Activated T-cell treated with anti-CD3 and anti-CD28 coated beads, Interleukin-2, amount 50 U/mL, for 4 hours (primary cell): ENCODE measurements around the gene PRR15. TPM values are rescaled to one million over a fixed set of nuclear protein-coding genes. Genes with fewer than 3 reads are reported as not detected.

Experiments used
- ATAC-seq, 2 donors: fragments of 200-7000 bp; cut with Tn5 transposase; one replicate each; pipeline ENCODE4 v1.10.0; 2021
- DNase-seq: peaks from one replicate; pipeline ENCODE4 v3.0.0-alpha.2; 2020
- H3K27me3 Mint-ChIP-seq: one replicate; pipeline ENCODE4 v1.8.0; 2021; ENCODE audit warnings: low read depth, mixed read lengths
- H3K36me3 Mint-ChIP-seq: one replicate; pipeline ENCODE4 v1.8.0; 2022; ENCODE audit warnings: mixed read lengths; ENCODE audit not compliant: insufficient read depth
- H3K4me1 Mint-ChIP-seq: one replicate; pipeline ENCODE4 v1.8.0; 2021; ENCODE audit warnings: low read depth, mixed read lengths
- H3K4me3 Mint-ChIP-seq: one replicate; pipeline ENCODE4 v1.8.0; 2021; ENCODE audit warnings: mild to moderate bottlenecking, moderate library complexity, mixed read lengths
- H3K9me3 Mint-ChIP-seq: one replicate; pipeline ENCODE4 v1.8.0; 2021; ENCODE audit warnings: mixed read lengths
- total RNA-seq, 3 donors: library from RNA; stranded (reverse); gene quantifications; one replicate each; pipeline ENCODE4 v1.2.1, GENCODE V29; 2021

PRR15 gene
- total RNA-seq, 3 donors from 2014 or later = 0.11 TPM; not detected in 1

GRCh38 chr7:29592866-29593265, 29.2 kb downstream of the PRR15 start:
- peaks cover 5% of the 10 kb centered on the region for H3K9me3 Mint-ChIP-seq
- ATAC-seq = no peak
- no peak for DNase-seq

GRCh38 chr7:29593459-29593858, 29.8 kb downstream of the PRR15 start:
- peaks cover under 1% of the 10 kb centered on the region for H3K27me3 Mint-ChIP-seq
- ATAC-seq = no peak
- DNase-seq = no peak
- H3K4me1 Mint-ChIP-seq = no peaks in the 10 kb centered on the region
- no peak overlapping the region for H3K4me3 Mint-ChIP-seq
- peaks cover 5% of the 10 kb centered on the region for H3K9me3 Mint-ChIP-seq
- no peaks in the 10 kb centered on the region for H3K36me3 Mint-ChIP-seq

More at GRCh38 chr7:29592866-29593265, 29.2 kb downstream of the PRR15 start:
- Mint-ChIP-seq H3K27me3 (no peaks in the 10 kb centered on the region), H3K4me3 (no peak overlapping the region), H3K36me3 (no peaks in the 10 kb centered on the region), H3K4me1 (no peaks in the 10 kb centered on the region)

GRCh38 chr7:29596593-29597178, 33.1 kb downstream of the PRR15 start:
- H3K36me3 Mint-ChIP-seq = no peaks in the 10 kb centered on the region
- no peak overlapping the region for H3K4me3 Mint-ChIP-seq
- H3K9me3 Mint-ChIP-seq = no peaks in the 10 kb centered on the region
- ATAC-seq (no peak), DNase-seq (no peak)
- H3K27me3 Mint-ChIP-seq = peaks cover 13% of the 10 kb centered on the region
- no peaks in the 10 kb centered on the region for H3K4me1 Mint-ChIP-seq

- peaks cover 13% of the 10 kb centered on the region for H3K27me3 Mint-ChIP-seq
- H3K4me3 Mint-ChIP-seq = no peak overlapping the region
- ATAC-seq (no peak), DNase-seq (no peak)
- H3K9me3 Mint-ChIP-seq = no peaks in the 10 kb centered on the region
- no peaks in the 10 kb centered on the region for H3K4me1 Mint-ChIP-seq
- no peaks in the 10 kb centered on the region for H3K36me3 Mint-ChIP-seq
Measured at GRCh38 chr7:29597266-29597665, 33.6 kb downstream of the PRR15 start.

- Mint-ChIP-seq H3K4me1 (no peaks in the 10 kb centered on the region), H3K4me3 (no peak overlapping the region), H3K9me3 (no peaks in the 10 kb centered on the region), H3K27me3 (peaks cover 13% of the 10 kb centered on the region), H3K36me3 (no peaks in the 10 kb centered on the region)
- ATAC-seq (no peak), DNase-seq (no peak)
Measured at GRCh38 chr7:29598137-29598536, 34.5 kb downstream of the PRR15 start.

GRCh38 chr7:29598613-29599012, 35.0 kb downstream of the PRR15 start:
- Mint-ChIP-seq H3K36me3 (no peaks in the 10 kb centered on the region), H3K27me3 (peaks cover 13% of the 10 kb centered on the region), H3K4me3 (no peak overlapping the region), H3K9me3 (no peaks in the 10 kb centered on the region), H3K4me1 (no peaks in the 10 kb centered on the region)
- DNase-seq (no peak), ATAC-seq (no peak)

DNA sequence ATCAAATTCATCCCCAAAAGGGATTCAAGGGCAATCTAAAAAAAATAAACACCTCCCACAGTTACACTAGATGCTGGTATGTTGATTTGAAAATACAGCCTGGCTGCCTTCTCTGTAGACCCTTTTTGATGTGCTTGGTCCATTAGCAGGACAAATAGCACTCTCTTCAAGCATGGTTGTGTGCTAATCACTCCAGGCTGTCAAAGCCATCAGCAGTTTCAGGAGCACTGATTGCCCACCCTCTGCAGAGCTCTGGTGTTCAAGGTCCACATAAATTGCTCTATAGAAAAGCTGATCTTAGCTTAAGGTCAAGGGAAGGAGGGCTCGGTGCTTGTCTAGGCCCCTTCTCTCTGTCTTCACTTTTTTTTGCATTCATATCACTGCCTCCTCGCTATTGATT, 35.4 kb downstream of the PRR15 start:
- Mint-ChIP-seq H3K4me3 (no peak overlapping the region), H3K9me3 (no peaks in the 10 kb centered on the region), H3K27me3 (peaks cover 13% of the 10 kb centered on the region), H3K4me1 (no peaks in the 10 kb centered on the region), H3K36me3 (no peaks in the 10 kb centered on the region)
- ATAC-seq = no peak
- no peak for DNase-seq

- Mint-ChIP-seq H3K4me1 (no peaks in the 10 kb centered on the region), H3K36me3 (no peaks in the 10 kb centered on the region), H3K9me3 (peaks cover 5% of the 10 kb centered on the region), H3K27me3 (peaks cover 13% of the 10 kb centered on the region), H3K4me3 (no peak overlapping the region)
- ATAC-seq (no peak), DNase-seq (no peak)
Measured at GRCh38 chr7:29600661-29601060, 37.0 kb downstream of the PRR15 start.

DNA sequence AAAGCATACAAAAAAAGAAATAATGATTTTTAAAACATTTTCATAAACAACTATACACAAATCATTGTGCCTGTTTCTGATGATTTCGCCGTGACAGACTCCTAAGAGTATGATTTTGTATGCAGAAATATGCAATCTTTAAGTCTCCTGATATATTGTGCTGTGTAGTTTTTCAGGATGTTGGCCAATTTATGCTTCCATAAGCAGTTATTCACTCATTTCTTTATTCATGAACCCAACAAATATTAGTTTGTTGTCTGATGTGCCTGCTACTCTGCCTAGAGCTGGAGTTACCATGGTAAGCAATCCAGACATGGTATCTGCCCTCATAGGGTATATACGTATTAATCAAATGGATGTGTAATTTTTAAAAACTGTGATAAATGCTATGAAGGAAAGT, 40.4 kb downstream of the PRR15 start:
- Mint-ChIP-seq H3K27me3 (peaks cover 9% of the 10 kb centered on the region), H3K9me3 (peaks cover 5% of the 10 kb centered on the region), H3K4me1 (no peaks in the 10 kb centered on the region), H3K4me3 (no peak overlapping the region), H3K36me3 (no peaks in the 10 kb centered on the region)
- ATAC-seq (no peak), DNase-seq (no peak)

GRCh38 chr7:29604702-29605101, 41.1 kb downstream of the PRR15 start:
- no peak for ATAC-seq
- Mint-ChIP-seq H3K4me3 (no peak overlapping the region), H3K36me3 (no peaks in the 10 kb centered on the region), H3K9me3 (peaks cover 5% of the 10 kb centered on the region), H3K27me3 (peaks cover 10% of the 10 kb centered on the region), H3K4me1 (no peaks in the 10 kb centered on the region)
- no peak for DNase-seq

GRCh38 chr7:29605671-29606070, 42.0 kb downstream of the PRR15 start:
- no peaks in the 10 kb centered on the region for H3K4me1 Mint-ChIP-seq
- peaks cover 5% of the 10 kb centered on the region for H3K9me3 Mint-ChIP-seq
- DNase-seq (no peak), ATAC-seq (no peak)
- no peak overlapping the region for H3K4me3 Mint-ChIP-seq
- H3K36me3 Mint-ChIP-seq = no peaks in the 10 kb centered on the region
- H3K27me3 Mint-ChIP-seq = peaks cover 4% of the 10 kb centered on the region

DNA sequence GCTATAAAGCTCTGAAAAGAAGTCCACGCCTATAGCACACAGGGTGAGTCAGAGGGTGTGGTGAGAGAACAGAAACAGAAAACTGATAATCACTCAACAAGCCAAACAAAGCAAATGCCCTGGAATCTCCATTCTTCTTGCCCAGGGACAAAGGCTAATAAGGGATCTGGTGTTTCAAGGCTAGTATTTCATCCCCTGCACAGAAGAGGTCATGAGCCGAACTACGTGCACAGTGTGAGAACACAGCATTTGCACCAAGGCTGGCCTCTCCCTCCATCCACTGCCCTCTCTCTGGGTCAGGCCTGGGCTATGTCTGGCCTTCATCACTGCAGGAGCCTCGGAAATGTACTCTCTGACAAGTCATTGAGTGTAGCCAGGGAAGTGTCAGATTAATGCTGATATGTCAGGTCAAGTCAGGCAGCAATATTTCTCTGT, 42.7 kb downstream of the PRR15 start:
- no peaks in the 10 kb centered on the region for H3K4me1 Mint-ChIP-seq
- DNase-seq (no peak), ATAC-seq (no peak)
- H3K4me3 Mint-ChIP-seq = no peak overlapping the region
- peaks cover 5% of the 10 kb centered on the region for H3K9me3 Mint-ChIP-seq
- H3K36me3 Mint-ChIP-seq = no peaks in the 10 kb centered on the region
- H3K27me3 Mint-ChIP-seq = peaks cover 2% of the 10 kb centered on the region

GRCh38 chr7:29606830-29607229, 43.2 kb downstream of the PRR15 start:
- peaks cover 5% of the 10 kb centered on the region for H3K9me3 Mint-ChIP-seq
- no peak for ATAC-seq

GRCh38 chr7:29607259-29607658, 43.6 kb downstream of the PRR15 start:
- no peak for ATAC-seq
- Mint-ChIP-seq H3K4me1 (no peaks in the 10 kb centered on the region), H3K27me3 (peaks cover 5% of the 10 kb centered on the region), H3K36me3 (no peaks in the 10 kb centered on the region), H3K9me3 (peaks cover 5% of the 10 kb centered on the region), H3K4me3 (no peak overlapping the region)
- no peak for DNase-seq

More at GRCh38 chr7:29606830-29607229, 43.2 kb downstream of the PRR15 start:
- Mint-ChIP-seq H3K27me3 (peaks cover 5% of the 10 kb centered on the region), H3K36me3 (no peaks in the 10 kb centered on the region), H3K4me3 (no peak overlapping the region), H3K4me1 (no peaks in the 10 kb centered on the region)
- no peak for DNase-seq

GRCh38 chr7:29607889-29608288, 44.3 kb downstream of the PRR15 start:
- H3K4me1 Mint-ChIP-seq = no peaks in the 10 kb centered on the region
- no peaks in the 10 kb centered on the region for H3K36me3 Mint-ChIP-seq
- DNase-seq = no peak
- H3K27me3 Mint-ChIP-seq = peaks cover 5% of the 10 kb centered on the region
- ATAC-seq = no peak
- peaks cover 5% of the 10 kb centered on the region for H3K9me3 Mint-ChIP-seq
- no peak overlapping the region for H3K4me3 Mint-ChIP-seq
